Panc1 (cell line): Measurements from ENCODE around the gene GMDS. TPM values are rescaled to one million over a fixed set of nuclear protein-coding genes. Genes with fewer than 3 reads are reported as not detected.

Experiments
- ATAC-seq: fragments of 200-7000 bp; cut with Tn5 transposase; 2 replicates; pipeline ENCODE4 v1.9.1; 2020; ENCODE audit warnings: mild to moderate bottlenecking, moderate library complexity
- BruUV-seq: library from RNA; stranded (reverse); fragments of 400-500 nt; replicated peaks from 2 replicates; lab custom pipeline; 2021; lab: Mats Ljungman, UMichigan
- CTCF ChIA-PET: fragments of 300-600 bp; sonication (Branson Sonifier 250); formaldehyde crosslinking; loops from one replicate; lab custom pipeline; 2022; ENCODE audit warnings: antibody characterized with exemption; lab: Charles Lee
- POLR2A ChIA-PET: fragments of 300-600 bp; sonication (Branson Sonifier 250); formaldehyde crosslinking; loops from one replicate; lab custom pipeline; 2022; ENCODE audit warnings: antibody characterized with exemption; lab: Charles Lee
- DNase-seq: peaks from one replicate; pipeline ENCODE4 v3.0.0-alpha.2; 2010; ENCODE audit warnings: low read depth, low spot score
- H3K27ac ChIP-seq: 2 replicates; pipeline ENCODE4 v1.5.1; 2011; ENCODE audit warnings: mild to moderate bottlenecking, low read length, inconsistent platforms
- H3K27me3 ChIP-seq: fragments of 200-500 bp; sonication (Bioruptor generic); 2 replicates; pipeline ENCODE4 v1.6.0; 2014; ENCODE audit warnings: low read length, inconsistent platforms; ENCODE audit not compliant: control insufficient read depth, insufficient read depth
- H3K36me3 ChIP-seq: fragments of 200-500 bp; sonication (Bioruptor generic); 2 replicates; pipeline ENCODE4 v1.5.1; 2014; ENCODE audit warnings: inconsistent platforms, mild to moderate bottlenecking, low read length, moderate library complexity; ENCODE audit not compliant: control insufficient read depth, insufficient read depth
- H3K4me1 ChIP-seq: 2 replicates; pipeline ENCODE4 v1.5.1; 2011; ENCODE audit warnings: inconsistent platforms, mild to moderate bottlenecking, low read length, moderate library complexity; ENCODE audit not compliant: control insufficient read depth, insufficient read depth
- H3K4me3 ChIP-seq, 2 experiments: 2 replicates each; pipeline ENCODE4 v1.5.1; 2011 to 2012; ENCODE audit warnings: low read depth in 2 of 2, low read length in 2 of 2, mild to moderate bottlenecking in 2 of 2, inconsistent platforms in 1 of 2, moderate library complexity in 1 of 2
- H3K9me3 ChIP-seq: fragments of 200-500 bp; sonication (Bioruptor generic); 2 replicates; pipeline ENCODE4 v1.5.1; 2014; ENCODE audit warnings: low read depth, mild to moderate bottlenecking, inconsistent platforms, low read length, moderate library complexity; ENCODE audit not compliant: control insufficient read depth, insufficient read depth
- CTCF ChIP-seq: fragments of 450-650 bp; IDR thresholded peaks from 2 replicates; pipeline ENCODE4 v1.5.1; 2017; ENCODE audit warnings: mild to moderate bottlenecking
- POLR2AphosphoS5 ChIP-seq: IDR thresholded peaks from 2 replicates; pipeline ENCODE4 v1.6.1; 2012; ENCODE audit warnings: mild to moderate bottlenecking, low read depth, low read length, moderate library complexity
- REST ChIP-seq, 2 experiments: IDR thresholded peaks; 2 replicates each; pipeline ENCODE4 v1.6.1; 2011 to 2012; ENCODE audit warnings: low read depth in 2 of 2, control low read depth in 1 of 2, low read length in 1 of 2, mild to moderate bottlenecking in 1 of 2, moderate library complexity in 1 of 2; ENCODE audit not compliant: insufficient read depth in 1 of 2
- SIN3A ChIP-seq: IDR thresholded peaks from 2 replicates; pipeline ENCODE4 v1.6.1; 2012; ENCODE audit warnings: low read depth, mild to moderate bottlenecking, low read length, moderate library complexity, borderline replicate concordance; ENCODE audit not compliant: insufficient read depth
- TCF7L2 ChIP-seq: IDR thresholded peaks from 2 replicates; pipeline ENCODE4 v1.6.1; 2011; ENCODE audit warnings: mild to moderate bottlenecking, low read depth, low read length, inconsistent platforms
- in situ Hi-C: cut with HindIII; loops from 2 replicates; pipeline ENCODE4 v1.10.0; 2016; ENCODE audit warnings: low sequenced_read_pairs, low pct_unique_long_range_greater_than_20kb
- intact Hi-C: fragments of 100-400 bp; cut with micrococcal nuclease; formaldehyde crosslinking; loops from one replicate; pipeline ENCODE4 v1.10.0; 2022; ENCODE audit not compliant: unreplicated experiment
- total RNA-seq: library from RNA; stranded (reverse); gene quantifications from one replicate; pipeline ENCODE4 v1.2.1, GENCODE V29; 2021; ENCODE audit not compliant: unreplicated experiment

The GMDS gene
- total RNA-seq, 1 experiment from 2014 or later = 9.8 TPM

- ATAC-seq (no peak), DNase-seq (no peak)
- no peak overlapping the region for H3K27ac ChIP-seq
- H3K27me3 ChIP-seq = no peaks in the 10 kb centered on the region
- BruUV-seq = no TSS peak
- intact Hi-C loops (no loop called here), in situ Hi-C loops (no loop called here)
- H3K36me3 ChIP-seq = no peaks in the 10 kb centered on the region
- CTCF ChIA-PET = no interaction called here
- no peak overlapping the region for H3K4me3 ChIP-seq
- no peaks in the 10 kb centered on the region for H3K4me1 ChIP-seq
- H3K9me3 ChIP-seq = no peaks in the 10 kb centered on the region
- POLR2A ChIA-PET = no interaction called here
- no peak for TF ChIP-seq POLR2AphosphoS5
- TF ChIP-seq CTCF = no peak
- no peak for TF ChIP-seq REST (IDR thresholded peaks at IDR 0.05; ENCODE audit: insufficient read depth in 1 of 2, low read depth in 2 of 2, low read length in 1 of 2)
- TF ChIP-seq SIN3A = no peak
- no peak for TF ChIP-seq TCF7L2
Measured at GRCh38 chr6:1821164-1821512, 424.3 kb downstream of the GMDS start.

- intact Hi-C loops (no loop called here), in situ Hi-C loops (no loop called here)
- no peak for ATAC-seq
- ChIA-PET CTCF (no interaction called here), POLR2A (no interaction called here)
- H3K4me1 ChIP-seq = no peaks in the 10 kb centered on the region
- no peaks in the 10 kb centered on the region for H3K36me3 ChIP-seq
- H3K4me3 ChIP-seq = no peak overlapping the region
- H3K27me3 ChIP-seq = no peaks in the 10 kb centered on the region
- DNase-seq = no peak
- no TSS peak for BruUV-seq
- H3K9me3 ChIP-seq = no peaks in the 10 kb centered on the region
- H3K27ac ChIP-seq = no peak overlapping the region
- TF ChIP-seq TCF7L2 (no peak), POLR2AphosphoS5 (no peak)
Measured at GRCh38 chr6:1820714-1821113, 424.7 kb downstream of the GMDS start.

GRCh38 chr6:1820165-1820564, 425.2 kb downstream of the GMDS start:
- ChIA-PET POLR2A (no interaction called here), CTCF (no interaction called here)
- BruUV-seq = no TSS peak
- DNase-seq (no peak), ATAC-seq (no peak)
- Histone ChIP-seq H3K27me3 (no peaks in the 10 kb centered on the region), H3K4me3 (no peak overlapping the region), H3K4me1 (no peaks in the 10 kb centered on the region), H3K27ac (no peak overlapping the region), H3K9me3 (no peaks in the 10 kb centered on the region), H3K36me3 (no peaks in the 10 kb centered on the region)
- no peak for TF ChIP-seq REST (IDR thresholded peaks at IDR 0.05; ENCODE audit: insufficient read depth in 1 of 2, low read depth in 2 of 2, low read length in 1 of 2)
- no peak for TF ChIP-seq SIN3A
- TF ChIP-seq CTCF = no peak
- TF ChIP-seq POLR2AphosphoS5 = no peak
- no peak for TF ChIP-seq TCF7L2
- in situ Hi-C loops (no loop called here), intact Hi-C loops (no loop called here)
